ENCODE data around the gene USP2.

- no peak for TF ChIP-seq CTCF (IDR thresholded peaks at IDR 0.05)
- no peak for TF ChIP-seq POLR2A (IDR thresholded peaks at IDR 0.05)
Observed at GRCh38 chr11:119417726-119418540, 36.4 kb upstream of the USP2 start.
